GM18498 (cell line): ENCODE results near the gene EXOC4.
"Not testable (repeated sequence)": the region's sequence is repeated elsewhere in the genome, so short reads cannot be mapped to it uniquely, and the experiment has no call there.

Source experiments
- ATAC-seq: cut with Tn5 transposase; IDR thresholded peaks from one replicate; pipeline ENCODE4 v1.9.1; 2021; ENCODE audit warnings: mild to moderate bottlenecking, moderate library complexity; ENCODE audit not compliant: unreplicated experiment

Gene EXOC4

GRCh38 chr7:133252858-133253518, at the start of gene EXOC4:
Gene EXOC4, plus strand, starts transcription at chr7:133253078.
- peak; percentile 98 for ATAC-seq

GRCh38 chr7:133203490-133203889, 49.4 kb upstream of the EXOC4 start:
- ATAC-seq, result no peak

- no peak for ATAC-seq
Observed at GRCh38 chr7:133207687-133208086, 45.2 kb upstream of the EXOC4 start.

DNA sequence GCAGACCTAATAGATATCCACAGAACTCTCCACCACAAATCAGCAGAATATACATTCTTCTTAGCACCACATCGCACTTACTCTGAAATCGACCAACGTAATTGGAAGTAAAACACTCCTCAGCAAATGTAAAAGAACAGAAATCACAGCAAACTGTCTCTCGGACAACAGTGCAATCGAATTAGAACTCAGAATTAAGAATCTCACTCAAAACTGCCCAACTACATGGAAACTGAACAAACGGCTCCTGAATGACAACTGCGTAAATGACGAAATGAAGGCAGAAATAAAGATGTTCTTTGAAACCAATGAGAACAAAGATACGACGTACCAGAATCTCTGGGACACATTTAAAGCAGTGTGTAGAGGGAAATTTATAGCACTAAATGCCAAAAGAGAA, 42.1 kb upstream of the EXOC4 start:
- not testable (repeated sequence) for ATAC-seq

GRCh38 chr7:133213772-133214171, 39.1 kb upstream of the EXOC4 start:
- ATAC-seq, result not testable (repeated sequence)

DNA sequence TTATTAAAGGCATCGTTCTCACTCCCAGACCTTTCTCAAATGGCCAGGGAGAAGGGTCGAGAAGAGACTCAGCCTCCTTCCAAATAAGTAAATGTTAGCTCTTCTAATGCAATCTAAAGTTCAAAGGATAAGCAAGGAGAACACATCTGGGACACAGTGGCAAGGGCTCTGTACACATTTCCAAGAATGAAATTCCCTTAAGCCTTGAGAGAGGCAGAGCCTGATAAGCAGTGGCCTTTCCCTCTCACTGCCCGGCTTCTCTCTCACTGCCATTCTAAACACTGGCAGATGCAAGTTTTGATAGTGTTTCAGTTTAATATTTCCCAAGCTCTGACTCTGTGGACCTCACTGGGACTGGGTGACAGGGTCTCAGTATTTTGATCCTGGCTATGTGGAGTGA, 35.1 kb upstream of the EXOC4 start:
- ATAC-seq, result no peak

- no peak for ATAC-seq
Observed at GRCh38 chr7:133230591-133231194, 22.2 kb upstream of the EXOC4 start.

DNA sequence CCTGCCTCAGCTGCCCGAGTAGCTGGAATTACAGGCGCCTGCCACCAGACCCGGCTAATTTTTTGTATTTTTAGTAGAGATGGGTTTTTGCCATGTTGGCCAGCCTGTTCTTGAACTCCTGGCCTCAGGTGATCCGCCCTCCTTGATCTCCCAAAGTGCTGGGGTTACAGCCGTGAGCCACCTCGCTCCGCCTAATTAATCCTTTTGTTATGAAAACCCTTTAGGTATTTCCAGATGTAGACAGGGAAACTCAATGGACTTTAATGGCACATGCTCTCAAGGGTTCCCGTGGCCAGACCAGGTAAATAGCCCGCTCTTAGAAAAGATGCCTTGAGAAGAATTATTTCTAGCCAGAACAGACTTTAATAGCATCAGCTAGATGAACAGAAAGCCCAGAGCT, 19.7 kb upstream of the EXOC4 start:
- ATAC-seq, result no peak

DNA sequence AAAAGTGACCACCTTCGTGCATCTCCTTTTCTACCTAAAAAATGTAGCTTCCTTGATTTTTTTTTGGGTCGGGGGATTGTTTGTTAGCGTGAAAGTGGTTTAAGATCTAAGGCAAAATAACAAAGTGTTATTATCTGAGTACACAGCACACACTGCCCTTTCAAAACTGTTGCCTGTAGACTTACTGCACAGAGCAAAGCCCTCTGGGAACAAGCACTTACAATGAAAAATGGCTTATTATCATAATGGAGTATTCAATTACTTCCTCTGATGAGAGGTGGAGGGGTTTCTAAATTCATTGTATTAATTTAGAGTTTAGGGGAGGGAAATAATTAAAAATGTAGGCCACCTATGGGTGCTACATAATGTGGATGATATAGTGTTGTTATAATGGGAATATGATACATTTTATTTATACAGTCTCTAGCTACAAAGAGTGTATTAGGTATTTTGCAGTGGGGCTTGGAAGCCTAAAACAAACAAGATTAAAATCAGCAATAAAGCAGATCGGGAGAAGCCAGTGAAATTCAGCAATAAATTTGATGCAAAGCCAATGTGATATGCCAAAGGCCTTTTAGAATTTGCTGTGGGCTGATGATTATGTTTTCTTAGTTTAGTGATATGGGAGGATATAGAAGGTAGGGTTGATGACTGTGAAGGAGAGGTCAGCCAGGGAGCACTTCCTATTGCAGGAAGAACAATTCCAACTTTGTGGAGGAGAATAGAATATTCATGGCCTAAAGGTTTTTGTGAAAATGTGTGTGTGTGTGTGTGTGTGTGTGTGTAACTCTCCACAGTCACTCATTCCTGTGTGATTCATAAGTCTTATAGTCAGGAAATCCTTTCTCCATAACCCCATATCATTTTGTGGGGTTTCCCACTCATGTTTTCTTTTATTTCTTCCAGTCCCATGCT, 17.7 kb upstream of the EXOC4 start:
- ATAC-seq, result no peak

GRCh38 chr7:133237545-133237944, 15.3 kb upstream of the EXOC4 start:
- ATAC-seq, result no peak

DNA sequence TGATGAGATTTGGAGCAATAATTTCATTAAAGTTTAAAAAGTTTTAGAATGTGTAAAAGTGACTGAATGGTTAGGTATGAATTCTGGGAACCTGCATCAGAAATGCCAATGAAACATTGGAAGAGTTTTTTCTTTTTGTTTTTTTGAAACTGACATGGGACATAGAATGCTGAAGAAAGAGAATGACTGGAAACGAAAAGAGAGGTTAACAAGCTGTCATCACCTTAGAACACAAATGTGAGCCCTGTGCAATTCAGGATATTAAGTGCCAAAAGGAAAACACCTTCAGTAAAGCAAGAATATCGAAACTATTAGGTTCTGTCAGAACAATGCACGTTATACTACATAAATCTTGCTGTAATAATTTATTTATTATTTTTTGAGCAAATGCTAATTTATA, 12.6 kb upstream of the EXOC4 start:
- no peak for ATAC-seq

DNA sequence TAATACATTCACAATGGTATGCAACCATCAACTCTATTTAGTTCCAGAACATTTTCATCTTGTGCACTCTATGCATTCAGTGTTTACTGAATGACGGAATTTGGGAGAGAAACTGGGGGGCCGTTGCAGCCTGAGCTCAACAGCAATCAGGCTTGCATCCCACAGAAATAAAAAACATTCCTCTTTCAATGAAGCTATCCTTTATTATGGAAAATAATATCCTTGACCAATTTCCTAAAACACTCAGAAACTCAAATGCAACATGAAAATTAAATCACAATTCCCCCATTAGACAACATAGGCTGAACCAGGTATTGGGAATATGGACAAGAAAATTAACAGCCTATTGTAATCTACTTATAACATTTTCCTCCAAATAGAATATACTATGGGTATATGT, 6.3 kb upstream of the EXOC4 start:
- no peak for ATAC-seq

DNA sequence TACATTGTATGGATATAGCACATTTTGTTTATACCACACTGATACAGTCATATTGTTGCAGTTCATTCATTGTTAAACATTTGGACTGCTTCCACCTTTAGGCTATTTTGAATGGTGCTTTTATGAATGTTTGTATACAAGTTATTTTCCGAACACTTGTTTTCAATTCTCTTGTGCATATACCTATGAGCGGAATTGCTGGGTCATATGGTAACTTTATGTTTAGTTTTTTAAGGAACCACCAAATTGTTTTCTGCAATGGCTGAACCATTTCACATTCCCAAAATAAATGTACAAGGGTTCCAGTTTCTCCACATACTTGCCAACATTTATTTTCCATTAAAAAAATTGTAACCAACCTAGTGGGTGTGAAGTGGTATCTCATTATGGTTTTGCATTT, 4.0 kb upstream of the EXOC4 start:
- no peak for ATAC-seq

- no peak for ATAC-seq
Observed at GRCh38 chr7:133252506-133252857, 396 bp upstream of the EXOC4 start.

- ATAC-seq, result peak; percentile 4
Observed at GRCh38 chr7:133253519-133253875, 619 bp downstream of the EXOC4 start.

DNA sequence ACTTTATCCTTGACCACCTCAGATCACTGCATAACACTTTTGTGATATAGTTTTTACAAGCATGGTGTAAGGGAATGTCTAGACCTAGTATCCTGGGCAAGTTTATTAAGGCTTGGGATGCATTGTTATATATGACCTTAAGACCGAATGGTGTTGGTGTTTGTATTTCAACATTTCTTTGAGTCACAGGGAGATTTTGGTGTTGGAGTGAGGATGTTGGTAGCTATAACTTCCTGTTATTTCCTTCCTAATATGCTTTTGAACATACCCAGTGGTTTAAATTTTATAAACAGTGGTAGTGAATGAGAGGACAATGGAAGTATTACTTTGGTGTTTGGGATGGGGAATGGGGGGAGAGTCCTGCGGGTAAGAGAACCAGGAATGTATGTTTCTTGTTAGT, 2.6 kb downstream of the EXOC4 start:
- no peak for ATAC-seq

DNA sequence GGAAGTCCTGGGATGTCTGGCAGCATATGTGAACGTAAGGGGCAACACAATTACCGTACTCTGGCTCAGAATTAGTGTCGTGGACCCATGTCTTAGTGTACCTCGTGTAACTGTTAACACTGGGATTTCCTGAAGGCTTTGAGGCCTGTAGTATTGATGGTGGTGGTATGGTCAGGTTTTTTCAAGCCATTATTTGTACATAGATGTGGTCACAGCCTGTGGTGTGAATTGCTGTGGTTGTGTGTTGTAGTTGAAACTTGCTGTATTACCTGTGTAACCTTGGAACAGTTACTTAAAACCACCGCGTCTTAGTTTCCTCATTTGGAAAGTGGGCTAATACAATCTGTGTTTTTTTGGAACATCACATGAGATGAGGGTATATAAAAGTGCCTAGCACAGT, 5.3 kb downstream of the EXOC4 start:
- no peak for ATAC-seq

DNA sequence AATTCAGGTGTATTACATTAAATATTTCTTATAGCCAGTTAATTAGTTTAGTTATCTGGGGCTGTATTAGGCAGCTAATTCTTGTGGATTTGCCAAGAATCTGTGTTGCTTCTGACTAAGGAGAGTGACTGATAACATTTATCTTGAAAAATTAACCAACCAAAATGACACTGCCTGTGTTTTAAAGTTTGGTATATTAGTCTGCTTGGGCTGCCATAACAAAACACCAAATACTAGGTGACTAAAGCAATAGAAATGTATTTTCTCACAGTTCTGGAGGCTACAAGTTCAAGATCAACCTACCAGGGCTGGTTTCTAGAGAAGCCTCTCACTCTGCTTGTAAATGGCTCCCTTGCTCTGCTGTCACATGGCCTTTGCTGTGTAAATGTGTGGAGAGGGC, 12.9 kb downstream of the EXOC4 start:
- no peak for ATAC-seq

DNA sequence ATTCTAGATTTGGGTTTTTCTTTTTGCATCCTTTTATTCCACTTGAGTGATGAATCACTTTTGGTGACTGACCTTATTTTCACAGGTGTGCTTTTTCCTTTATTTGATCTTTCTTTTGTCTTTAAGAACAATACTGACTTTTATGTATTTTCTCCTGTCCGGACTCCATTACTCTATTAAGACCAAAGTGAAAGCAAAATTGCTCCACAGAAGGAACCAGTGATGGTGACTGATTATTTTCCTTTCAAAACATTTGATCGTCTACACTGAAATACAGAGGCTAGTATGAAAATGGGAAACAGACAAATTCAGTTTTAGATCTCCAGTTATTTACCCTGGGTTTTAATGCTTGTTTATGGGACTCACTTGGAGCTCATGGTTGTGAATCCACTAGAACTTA, 15.5 kb downstream of the EXOC4 start:
- no peak for ATAC-seq

GRCh38 chr7:133272336-133272735, 19.5 kb downstream of the EXOC4 start:
- ATAC-seq, result no peak

DNA sequence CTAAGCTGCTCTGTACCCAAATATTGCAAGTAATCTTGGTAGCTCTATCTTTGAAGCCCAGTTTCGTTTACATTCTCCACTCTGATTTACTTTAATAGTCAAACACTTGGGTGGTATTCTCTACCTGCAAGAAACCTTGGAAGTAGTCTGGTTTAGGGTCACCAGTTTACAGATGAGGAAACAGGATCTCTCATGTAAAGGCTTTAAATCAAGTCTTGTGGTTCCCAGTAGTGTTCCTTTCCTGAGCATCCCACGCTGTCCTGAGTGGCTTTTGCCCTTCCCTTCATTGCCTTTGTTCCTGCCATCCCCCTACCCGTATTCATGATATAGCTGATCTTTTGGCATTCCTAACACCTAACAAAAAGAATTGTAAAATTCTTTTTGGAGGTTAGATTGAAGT, 20.3 kb downstream of the EXOC4 start:
- no peak for ATAC-seq

DNA sequence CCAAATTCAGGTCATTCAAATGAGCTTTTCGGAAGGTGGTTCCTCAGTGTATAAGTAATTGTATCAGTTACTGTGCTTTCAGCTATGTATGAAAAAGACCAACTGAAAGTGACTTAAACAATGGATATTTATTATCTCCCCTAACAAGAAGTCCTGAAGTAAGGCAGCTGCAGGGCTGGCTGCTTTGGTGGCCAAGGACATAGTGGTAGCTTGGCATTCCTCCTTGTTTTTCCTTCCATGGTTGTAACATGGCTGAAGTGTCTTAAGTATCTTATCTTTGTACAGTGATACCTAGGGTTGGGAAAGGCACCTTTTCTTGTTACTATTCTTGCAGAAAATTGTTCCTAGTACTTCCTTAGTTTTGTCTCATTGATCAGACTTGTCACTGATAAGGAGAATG, 21.4 kb downstream of the EXOC4 start:
- no peak for ATAC-seq
